HepG2 (cell line): ENCODE data around the gene CUL2. TPM values are rescaled to one million over a fixed set of nuclear protein-coding genes. Genes with fewer than 3 reads are reported as not detected.

Source experiments
- BHLHE40 ChIP-seq: IDR thresholded peaks from 2 replicates; pipeline ENCODE4 v1.6.1; 2011; ENCODE audit warnings: low read length, improper control_type of control experiment
- BORCS8-MEF2B ChIP-seq: sonication (generic); formaldehyde crosslinking; IDR thresholded peaks from 2 replicates; pipeline ENCODE4 v1.8.0; 2022; ENCODE audit warnings: mild to moderate bottlenecking, missing genetic modification reagents
- HNRNPUL1 ChIP-seq: fragments of 200-400 bp; formaldehyde crosslinking; IDR thresholded peaks from 2 replicates; pipeline ENCODE4 v1.6.1; 2017; ENCODE audit warnings: low read depth, mild to moderate bottlenecking, low read length, moderate library complexity
- JDP2 ChIP-seq: sonication (generic); formaldehyde crosslinking; IDR thresholded peaks from 2 replicates; pipeline ENCODE4 v1.8.1; 2022; ENCODE audit warnings: missing genetic modification reagents, borderline replicate concordance
- KLF16 ChIP-seq, 2 experiments: sonication (generic) in 1 of 2; formaldehyde crosslinking in 1 of 2; IDR thresholded peaks; 2 replicates each; pipeline versions ENCODE4 v1.6.1 to v1.8.0; 2016 to 2023; ENCODE audit warnings: missing genetic modification reagents in 2 of 2, missing compliant biosample characterization in 1 of 2
- NFE2 ChIP-seq: sonication (generic); formaldehyde crosslinking; IDR thresholded peaks from 2 replicates; pipeline ENCODE4 v1.4.0; 2020; ENCODE audit warnings: missing genetic modification reagents
- NFKBIZ ChIP-seq: IDR thresholded peaks from 2 replicates; pipeline ENCODE4 v1.6.1; 2018; ENCODE audit warnings: missing genetic modification reagents, missing compliant biosample characterization
- PPARG ChIP-seq: conservative IDR thresholded peaks from 2 replicates; pipeline ENCODE4 v1.6.1; 2016; ENCODE audit warnings: missing biosample characterization, missing genetic modification reagents
- U2AF2 ChIP-seq: fragments of 200-400 bp; formaldehyde crosslinking; IDR thresholded peaks from 2 replicates; pipeline ENCODE4 v1.6.1; 2017; ENCODE audit warnings: low read depth, mild to moderate bottlenecking, low read length
- ZBTB20 ChIP-seq: sonication (generic); formaldehyde crosslinking; IDR thresholded peaks from 2 replicates; pipeline ENCODE4 v1.8.1; 2023; ENCODE audit warnings: missing genetic modification reagents, low read depth, mild to moderate bottlenecking, borderline replicate concordance
- ZBTB8A ChIP-seq: sonication (generic); formaldehyde crosslinking; IDR thresholded peaks from 2 replicates; pipeline ENCODE4 v1.4.0; 2020; ENCODE audit warnings: mild to moderate bottlenecking, low read depth, missing genetic modification reagents, borderline replicate concordance
- ZNF136 ChIP-seq: sonication (generic); formaldehyde crosslinking; IDR thresholded peaks from 2 replicates; pipeline ENCODE4 v1.8.1; 2022; ENCODE audit warnings: low read depth, mild to moderate bottlenecking, moderate library complexity, missing genetic modification reagents
- ZNF282 ChIP-seq: fragments of 450-650 bp; IDR thresholded peaks from 2 replicates; pipeline ENCODE4 v1.6.1; 2018; ENCODE audit not compliant: partially characterized antibody
- ZNF33A ChIP-seq: sonication (generic); formaldehyde crosslinking; IDR thresholded peaks from 2 replicates; pipeline ENCODE4 v1.5.1; 2020; ENCODE audit warnings: missing genetic modification reagents, mild to moderate bottlenecking, moderate library complexity, borderline replicate concordance
- ZNF33B ChIP-seq: sonication (generic); formaldehyde crosslinking; IDR thresholded peaks from 2 replicates; pipeline ENCODE4 v1.5.1; 2020; ENCODE audit warnings: mild to moderate bottlenecking, missing genetic modification reagents
- ZNF383 ChIP-seq: sonication (generic); formaldehyde crosslinking; IDR thresholded peaks from 2 replicates; pipeline ENCODE4 v1.4.0; 2020; ENCODE audit warnings: missing genetic modification reagents, mild to moderate bottlenecking, borderline replicate concordance
- ZNF883 ChIP-seq: sonication (generic); formaldehyde crosslinking; IDR thresholded peaks from 2 replicates; pipeline ENCODE4 v1.5.1; 2020; ENCODE audit warnings: mild to moderate bottlenecking, missing genetic modification reagents; ENCODE audit errors: not compliant biosample characterization
- ZSCAN21 ChIP-seq: sonication (generic); formaldehyde crosslinking; IDR thresholded peaks from 2 replicates; pipeline ENCODE4 v1.8.0; 2022; ENCODE audit warnings: mild to moderate bottlenecking, missing genetic modification reagents, moderate library complexity, borderline replicate concordance
- polyA plus RNA-seq, 8 experiments: library from polyadenylated mRNA; depleted of rRNA in 3 of 8; stranded (reverse) in 7 of 8; unstranded in 1 of 8; fragments of >200 nt; fragmentation: Illumina TruSeq in 4 of 8; extraction: Trizol in 4 of 8; gene quantifications; 2 replicates each; pipeline versions ENCODE4 v1.2.1 to v1.2.3, GENCODE V29; 2011 to 2016; ENCODE audit warnings: low read depth in 4 of 8, missing spikeins in 1 of 8, mixed read lengths in 1 of 8; ENCODE audit not compliant: insufficient read depth in 1 of 8
- total RNA-seq, 5 experiments: library from RNA; depleted of rRNA; stranded (reverse); fragments of >200 nt; fragmentation: Illumina TruSeq; extraction: Trizol; gene quantifications; 2 replicates each; pipeline ENCODE4 v1.2.3, GENCODE V29; 2016; ENCODE audit warnings: low read depth in 1 of 5
- TF ChIP-seq, protein P1 (sequence below): sonication (generic); formaldehyde crosslinking; conservative IDR thresholded peaks from 2 replicates; pipeline ENCODE4 v1.4.0; 2020; ENCODE audit warnings: missing genetic modification reagents
- TF ChIP-seq, protein P2 (sequence below): sonication (generic); formaldehyde crosslinking; IDR thresholded peaks from 2 replicates; pipeline ENCODE4 v1.4.0; 2020; ENCODE audit warnings: missing genetic modification reagents
- TF ChIP-seq, protein P3 (sequence below): sonication (generic); formaldehyde crosslinking; IDR thresholded peaks from 2 replicates; pipeline ENCODE4 v1.8.1; 2023; ENCODE audit warnings: missing genetic modification reagents, inconsistent platforms, borderline replicate concordance
- TF ChIP-seq, protein P4 (sequence below): sonication (generic); formaldehyde crosslinking; IDR thresholded peaks from 2 replicates; pipeline ENCODE4 v1.4.0; 2020; ENCODE audit warnings: mild to moderate bottlenecking, missing genetic modification reagents
- TF ChIP-seq, protein P5 (sequence below): sonication (generic); formaldehyde crosslinking; IDR thresholded peaks from 2 replicates; pipeline ENCODE4 v1.8.1; 2023; ENCODE audit warnings: mild to moderate bottlenecking, missing genetic modification reagents, borderline replicate concordance

The CUL2 gene
- total and polyA plus RNA-seq, 2 of the 13 experiments (the other 11 are each of a cell fraction or from before 2014, with no cell fraction given), result 9.6 to 33.1 TPM

DNA sequence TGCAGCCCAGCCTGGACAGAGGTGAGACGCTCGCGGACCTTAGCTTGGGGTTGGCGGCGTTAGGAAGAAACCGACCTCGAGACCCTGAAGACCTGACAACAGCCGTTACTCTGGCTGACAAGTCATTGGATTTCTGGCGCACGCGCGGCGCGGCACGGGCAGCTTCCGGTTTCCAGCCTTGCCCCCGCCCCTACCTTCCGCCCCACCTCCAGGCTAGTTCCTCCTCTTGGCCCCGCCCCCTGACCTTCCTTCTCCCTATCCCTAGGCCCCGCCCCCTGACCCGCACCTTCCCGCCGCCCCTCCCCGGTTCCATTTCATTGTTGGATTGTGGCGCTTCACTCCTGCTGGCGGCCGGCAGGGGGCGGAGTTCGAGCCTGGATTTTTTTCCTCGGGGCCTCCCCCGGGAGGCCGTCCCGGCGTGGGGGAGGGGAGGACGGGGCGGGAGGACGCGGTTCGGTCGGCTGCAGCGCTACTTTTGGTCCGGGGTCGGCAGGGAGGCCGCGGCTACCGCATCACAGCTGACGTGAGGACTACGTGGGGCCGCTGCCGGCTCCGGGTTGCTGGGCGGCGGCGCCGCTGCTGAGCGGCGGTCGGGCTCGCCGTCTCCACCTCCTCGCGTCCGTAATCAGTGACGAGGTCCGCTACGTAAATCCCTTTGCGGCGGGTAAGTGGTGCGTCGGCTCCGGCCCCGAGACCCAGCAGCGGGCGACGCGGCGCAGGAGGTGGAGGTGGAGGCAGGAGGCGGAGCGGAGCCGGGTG is 36.6 kb upstream of the CUL2 start, which contains the start of gene CREM (continued):
- TF ChIP-seq ZNF136 (no peak; the same call in 1 of the 2 replicates), KLF16 (CRISPR knock-in tag; IDR thresholded peaks at IDR 0.05) (peak in 1 of 2 experiments; percentile 79; a peak in 2 of 4 replicates), NFE2 (CRISPR knock-in tag) (no peak), U2AF2 (no peak), ZBTB20 (CRISPR knock-in tag) (no peak), JDP2 (no peak), ZNF282 (no peak), BORCS8-MEF2B (CRISPR knock-in tag) (peak; percentile 71), HNRNPUL1 (peak; percentile 22; the same call in 1 of the 2 replicates), PPARG (no peak; the same call in 1 of the 2 replicates), ZBTB8A (peak; percentile 71; the same call in 1 of the 2 replicates), BHLHE40 (peak; percentile 93), ZNF383 (CRISPR knock-in tag) (0 out of 2 replicates have a peak, but pooled peaks have one; percentile 62), NFKBIZ (0 out of 2 replicates have a peak, but pooled peaks have one; percentile 14), ZSCAN21 (peak; percentile 40; the same call in 1 of the 2 replicates), ZNF883 (peak; percentile 33), ZNF33A (CRISPR knock-in tag) (no peak; the same call in 1 of the 2 replicates), ZNF33B (CRISPR knock-in tag) (no peak; the same call in 1 of the 2 replicates)
- TF ChIP-seq, protein P1, sequence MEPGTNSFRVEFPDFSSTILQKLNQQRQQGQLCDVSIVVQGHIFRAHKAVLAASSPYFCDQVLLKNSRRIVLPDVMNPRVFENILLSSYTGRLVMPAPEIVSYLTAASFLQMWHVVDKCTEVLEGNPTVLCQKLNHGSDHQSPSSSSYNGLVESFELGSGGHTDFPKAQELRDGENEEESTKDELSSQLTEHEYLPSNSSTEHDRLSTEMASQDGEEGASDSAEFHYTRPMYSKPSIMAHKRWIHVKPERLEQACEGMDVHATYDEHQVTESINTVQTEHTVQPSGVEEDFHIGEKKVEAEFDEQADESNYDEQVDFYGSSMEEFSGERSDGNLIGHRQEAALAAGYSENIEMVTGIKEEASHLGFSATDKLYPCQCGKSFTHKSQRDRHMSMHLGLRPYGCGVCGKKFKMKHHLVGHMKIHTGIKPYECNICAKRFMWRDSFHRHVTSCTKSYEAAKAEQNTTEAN, result no peak; the same call in 1 of the 2 replicates
- TF ChIP-seq, protein P2, sequence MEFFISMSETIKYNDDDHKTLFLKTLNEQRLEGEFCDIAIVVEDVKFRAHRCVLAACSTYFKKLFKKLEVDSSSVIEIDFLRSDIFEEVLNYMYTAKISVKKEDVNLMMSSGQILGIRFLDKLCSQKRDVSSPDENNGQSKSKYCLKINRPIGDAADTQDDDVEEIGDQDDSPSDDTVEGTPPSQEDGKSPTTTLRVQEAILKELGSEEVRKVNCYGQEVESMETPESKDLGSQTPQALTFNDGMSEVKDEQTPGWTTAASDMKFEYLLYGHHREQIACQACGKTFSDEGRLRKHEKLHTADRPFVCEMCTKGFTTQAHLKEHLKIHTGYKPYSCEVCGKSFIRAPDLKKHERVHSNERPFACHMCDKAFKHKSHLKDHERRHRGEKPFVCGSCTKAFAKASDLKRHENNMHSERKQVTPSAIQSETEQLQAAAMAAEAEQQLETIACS (CRISPR knock-in tag), result 0 out of 2 replicates have a peak, but pooled peaks have one; percentile 22
- TF ChIP-seq, protein P3, sequence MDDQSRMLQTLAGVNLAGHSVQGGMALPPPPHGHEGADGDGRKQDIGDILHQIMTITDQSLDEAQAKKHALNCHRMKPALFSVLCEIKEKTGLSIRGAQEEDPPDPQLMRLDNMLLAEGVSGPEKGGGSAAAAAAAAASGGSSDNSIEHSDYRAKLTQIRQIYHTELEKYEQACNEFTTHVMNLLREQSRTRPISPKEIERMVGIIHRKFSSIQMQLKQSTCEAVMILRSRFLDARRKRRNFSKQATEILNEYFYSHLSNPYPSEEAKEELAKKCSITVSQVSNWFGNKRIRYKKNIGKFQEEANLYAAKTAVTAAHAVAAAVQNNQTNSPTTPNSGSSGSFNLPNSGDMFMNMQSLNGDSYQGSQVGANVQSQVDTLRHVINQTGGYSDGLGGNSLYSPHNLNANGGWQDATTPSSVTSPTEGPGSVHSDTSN, result no peak
- TF ChIP-seq, protein P4, sequence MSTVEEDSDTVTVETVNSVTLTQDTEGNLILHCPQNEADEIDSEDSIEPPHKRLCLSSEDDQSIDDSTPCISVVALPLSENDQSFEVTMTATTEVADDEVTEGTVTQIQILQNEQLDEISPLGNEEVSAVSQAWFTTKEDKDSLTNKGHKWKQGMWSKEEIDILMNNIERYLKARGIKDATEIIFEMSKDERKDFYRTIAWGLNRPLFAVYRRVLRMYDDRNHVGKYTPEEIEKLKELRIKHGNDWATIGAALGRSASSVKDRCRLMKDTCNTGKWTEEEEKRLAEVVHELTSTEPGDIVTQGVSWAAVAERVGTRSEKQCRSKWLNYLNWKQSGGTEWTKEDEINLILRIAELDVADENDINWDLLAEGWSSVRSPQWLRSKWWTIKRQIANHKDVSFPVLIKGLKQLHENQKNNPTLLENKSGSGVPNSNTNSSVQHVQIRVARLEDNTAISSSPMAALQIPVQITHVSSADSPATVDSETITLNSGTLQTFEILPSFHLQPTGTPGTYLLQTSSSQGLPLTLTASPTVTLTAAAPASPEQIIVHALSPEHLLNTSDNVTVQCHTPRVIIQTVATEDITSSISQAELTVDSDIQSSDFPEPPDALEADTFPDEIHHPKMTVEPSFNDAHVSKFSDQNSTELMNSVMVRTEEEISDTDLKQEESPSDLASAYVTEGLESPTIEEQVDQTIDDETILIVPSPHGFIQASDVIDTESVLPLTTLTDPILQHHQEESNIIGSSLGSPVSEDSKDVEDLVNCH, result no peak
- TF ChIP-seq, protein P5, sequence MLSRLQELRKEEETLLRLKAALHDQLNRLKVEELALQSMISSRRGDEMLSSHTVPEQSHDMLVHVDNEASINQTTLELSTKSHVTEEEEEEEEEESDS, result no peak
